HepG2 (cell line): ENCODE measurements around the gene UPF3B. TPM values are rescaled to one million over a fixed set of nuclear protein-coding genes. Genes with fewer than 3 reads are reported as not detected.

Source experiments
- ATAC-seq: fragments of 200-7000 bp; cut with Tn5 transposase; 3 replicates; pipeline ENCODE4 v1.9.1; 2020; ENCODE audit warnings: mild to moderate bottlenecking, moderate library complexity
- BruUV-seq: library from RNA; stranded (reverse); fragments of 400-500 nt; replicated peaks from 2 replicates; lab custom pipeline; 2021; lab: Mats Ljungman, UMichigan
- CTCF ChIA-PET: fragments of 300-600 bp; formaldehyde crosslinking; extraction: SDS; loops from one replicate; lab custom pipeline; 2021; ENCODE audit warnings: low total read pairs, inconsistent platforms, low intra/inter-chr PET ratio; lab: Yijun Ruan, JAX
- POLR2A ChIA-PET: fragments of 350-600 bp; sonication (Branson Sonifier 250); formaldehyde crosslinking; loops from one replicate; lab custom pipeline; 2020; ENCODE audit warnings: antibody characterized with exemption, inconsistent platforms; lab: Yijun Ruan, JAX
- DNase-seq: peaks from one replicate; pipeline ENCODE4 v3.0.0-alpha.2; 2015; ENCODE audit warnings: low spot score
- FAIRE-seq: peaks from 3 replicates; lab custom pipeline; 2011; peaks lifted over from hg19 to GRCh38; lab: Jason Lieb, UNC
- H2AFZ ChIP-seq: one replicate; pipeline ENCODE4 v1.6.1; 2011; ENCODE audit warnings: low read length, inconsistent platforms
- H3K27ac ChIP-seq: fragments of 300-600 bp; 3 replicates; pipeline ENCODE4 v1.8.0; 2011; ENCODE audit warnings: mixed run types, mild to moderate bottlenecking, mixed read lengths, low read length, inconsistent platforms; ENCODE audit not compliant: insufficient read depth; ENCODE audit errors: extremely low read length
- H3K27me3 ChIP-seq, 2 experiments: fragments of 200-600 bp in 1 of 2; 2 replicates in 1 of 2; 3 replicates in 1 of 2; pipeline versions ENCODE4 v1.6.0 to v1.8.0; 2011; ENCODE audit warnings: low read length in 2 of 2, mild to moderate bottlenecking in 2 of 2, moderate library complexity in 2 of 2, inconsistent platforms in 1 of 2; ENCODE audit not compliant: insufficient read depth in 2 of 2, control insufficient read depth in 1 of 2
- H3K36me3 ChIP-seq, 2 experiments: fragments of 200-600 bp in 1 of 2; replicated peaks in 1 of 2; 2 replicates in 1 of 2; 3 replicates in 1 of 2; pipeline versions ENCODE4 v1.5.1 to v1.8.0; 2011; ENCODE audit warnings: low read length in 2 of 2, inconsistent platforms in 1 of 2; ENCODE audit not compliant: insufficient read depth in 2 of 2, control insufficient read depth in 1 of 2
- H3K4me1 ChIP-seq: 2 replicates; pipeline ENCODE4 v1.5.1; 2012; ENCODE audit warnings: low read length, inconsistent platforms; ENCODE audit not compliant: insufficient read depth
- H3K4me2 ChIP-seq: 2 replicates; pipeline ENCODE4 v1.6.0; 2011; ENCODE audit warnings: low read depth, low read length, inconsistent platforms
- H3K4me3 ChIP-seq, 3 experiments: fragments of 200-600 bp in 1 of 3; sonication (generic), shearing (Covaris generic) in 1 of 3; replicated peaks in 1 of 3; 2 replicates each; pipeline ENCODE4 v1.5.1; 2011 to 2016; ENCODE audit warnings: low read length in 3 of 3, inconsistent platforms in 2 of 3, low read depth in 2 of 3, mild to moderate bottlenecking in 2 of 3, control low read depth in 1 of 3, mixed read lengths in 1 of 3; ENCODE audit not compliant: insufficient read depth in 1 of 3
- H3K79me2 ChIP-seq: one replicate; pipeline ENCODE4 v1.6.1; 2011; ENCODE audit warnings: low read length, inconsistent platforms; ENCODE audit not compliant: insufficient read depth
- H3K9ac ChIP-seq: 2 replicates; pipeline ENCODE4 v1.6.0; 2011; ENCODE audit warnings: mild to moderate bottlenecking, low read depth, low read length, inconsistent platforms; ENCODE audit not compliant: insufficient read depth
- H3K9me3 ChIP-seq: 2 replicates; pipeline ENCODE4 v1.5.1; 2012; ENCODE audit warnings: mild to moderate bottlenecking, low read length
- H4K20me1 ChIP-seq: 2 replicates; pipeline ENCODE4 v1.6.0; 2011; ENCODE audit warnings: inconsistent platforms, mild to moderate bottlenecking, low read length, moderate library complexity; ENCODE audit not compliant: insufficient read depth
- ATF7-NPFF ChIP-seq: sonication (generic); formaldehyde crosslinking; IDR thresholded peaks from 2 replicates; pipeline ENCODE4 v1.8.1; 2023; ENCODE audit warnings: mild to moderate bottlenecking, low read depth, missing genetic modification reagents, moderate library complexity
- DMAP1 ChIP-seq: IDR thresholded peaks from 2 replicates; pipeline ENCODE4 v1.6.1; 2016
- HOMEZ ChIP-seq: IDR thresholded peaks from 2 replicates; pipeline ENCODE4 v1.6.1; 2016; ENCODE audit warnings: low read depth
- KDM3A ChIP-seq: IDR thresholded peaks from 2 replicates; pipeline ENCODE4 v1.6.1; 2018; ENCODE audit warnings: low read depth, missing compliant biosample characterization
- KLF13 ChIP-seq: sonication (generic); formaldehyde crosslinking; IDR thresholded peaks from 2 replicates; pipeline ENCODE4 v1.4.0; 2020; ENCODE audit warnings: mild to moderate bottlenecking, missing genetic modification reagents
- MEF2D ChIP-seq: sonication (generic); formaldehyde crosslinking; IDR thresholded peaks from 2 replicates; pipeline ENCODE4 v1.5.1; 2020; ENCODE audit warnings: mild to moderate bottlenecking, missing genetic modification reagents
- MYC ChIP-seq: sonication (generic); formaldehyde crosslinking; IDR thresholded peaks from 2 replicates; pipeline ENCODE4 v1.9.0; 2021; ENCODE audit warnings: missing genetic modification reagents, borderline replicate concordance
- SAFB2 ChIP-seq: sonication (generic); formaldehyde crosslinking; IDR thresholded peaks from 2 replicates; pipeline ENCODE4 v1.5.1; 2020; ENCODE audit warnings: missing genetic modification reagents, low read depth, mild to moderate bottlenecking, borderline replicate concordance
- SMAD1 ChIP-seq: sonication (generic); formaldehyde crosslinking; IDR thresholded peaks from 2 replicates; pipeline ENCODE4 v1.4.0; 2020; ENCODE audit warnings: missing genetic modification reagents, low read depth, mild to moderate bottlenecking, borderline replicate concordance
- SMAD3 ChIP-seq: sonication (generic); formaldehyde crosslinking; IDR thresholded peaks from 2 replicates; pipeline ENCODE4 v1.4.0; 2020; ENCODE audit warnings: missing genetic modification reagents
- SNAPC2 ChIP-seq: sonication (generic); formaldehyde crosslinking; IDR thresholded peaks from 2 replicates; pipeline ENCODE4 v1.8.1; 2022; ENCODE audit warnings: mild to moderate bottlenecking, missing genetic modification reagents
- SOX13 ChIP-seq, 3 experiments: fragments of 450-650 bp in 1 of 3; sonication (generic) in 1 of 3; formaldehyde crosslinking in 1 of 3; IDR thresholded peaks in 2 of 3; conservative IDR thresholded peaks in 1 of 3; 2 replicates each; pipeline versions ENCODE4 v1.5.0 to v1.6.1; 2016 to 2020; ENCODE audit warnings: antibody characterized with exemption in 1 of 3, mild to moderate bottlenecking in 1 of 3, missing compliant biosample characterization in 1 of 3, missing genetic modification reagents in 1 of 3, moderate library complexity in 1 of 3
- YY1 ChIP-seq: IDR thresholded peaks from 2 replicates; pipeline ENCODE4 v1.6.1; 2011; ENCODE audit warnings: low read length, low read depth, moderate library complexity, mild to moderate bottlenecking; ENCODE audit not compliant: insufficient read depth, insufficient replicate concordance
- ZMYM2 ChIP-seq: sonication (generic); formaldehyde crosslinking; IDR thresholded peaks from 2 replicates; pipeline ENCODE4 v1.8.0; 2022; ENCODE audit warnings: mild to moderate bottlenecking, missing genetic modification reagents
- ZNF484 ChIP-seq: sonication (generic); formaldehyde crosslinking; IDR thresholded peaks from 2 replicates; pipeline ENCODE4 v1.5.1; 2020; ENCODE audit warnings: mild to moderate bottlenecking, low read depth, missing genetic modification reagents, borderline replicate concordance
- ZNF580 ChIP-seq: IDR thresholded peaks from 2 replicates; pipeline ENCODE4 v1.6.1; 2016; ENCODE audit warnings: low read depth, borderline replicate concordance
- ZNF614 ChIP-seq: IDR thresholded peaks from 2 replicates; pipeline ENCODE4 v1.6.1; 2018; ENCODE audit warnings: missing biosample characterization, missing genetic modification reagents, inconsistent platforms, borderline replicate concordance
- ZNF709 ChIP-seq: sonication (generic); formaldehyde crosslinking; IDR thresholded peaks from 2 replicates; pipeline ENCODE4 v1.5.0; 2020; ENCODE audit warnings: mild to moderate bottlenecking, missing genetic modification reagents
- WGBS: methylation state at CpG from one replicate; pipeline ENCODE4 v1.1.6; 2017; ENCODE audit warnings: low lambda C conversion rate; 5-methylcytosine and 5-hydroxymethylcytosine counted together
- in situ Hi-C: cut with HindIII; loops from 2 replicates; pipeline ENCODE4 v1.10.0; 2017; ENCODE audit warnings: low pct_unique_long_range_greater_than_20kb; ENCODE audit not compliant: extremely low pct_ligation_motif_present
- intact Hi-C: fragments of 100-400 bp; cut with micrococcal nuclease; formaldehyde crosslinking; loops from one replicate; pipeline ENCODE4 v1.10.0; 2022; ENCODE audit not compliant: unreplicated experiment
- polyA plus RNA-seq, 8 experiments: library from polyadenylated mRNA; depleted of rRNA in 3 of 8; stranded (reverse) in 7 of 8; unstranded in 1 of 8; fragments of >200 nt; fragmentation: Illumina TruSeq in 4 of 8; extraction: Trizol in 4 of 8; gene quantifications; 2 replicates each; pipeline versions ENCODE4 v1.2.1 to v1.2.3, GENCODE V29; 2011 to 2016; ENCODE audit warnings: low read depth in 4 of 8, missing spikeins in 1 of 8, mixed read lengths in 1 of 8; ENCODE audit not compliant: insufficient read depth in 1 of 8
- total RNA-seq, 5 experiments: library from RNA; depleted of rRNA; stranded (reverse); fragments of >200 nt; fragmentation: Illumina TruSeq; extraction: Trizol; gene quantifications; 2 replicates each; pipeline ENCODE4 v1.2.3, GENCODE V29; 2016; ENCODE audit warnings: low read depth in 1 of 5

The UPF3B gene
- total and polyA plus RNA-seq, 2 of the 13 experiments (the other 11 are each of a cell fraction or from before 2014, with no cell fraction given), result 5.2 to 7.2 TPM

GRCh38 chrX:119801253-119802221 is 51.2 kb downstream of the UPF3B start (continued):
- TF ChIP-seq SMAD3 (CRISPR knock-in tag), result no peak
- no peak for TF ChIP-seq KDM3A (CRISPR knock-in tag)
- no peak for TF ChIP-seq SOX13 (IDR thresholded peaks at IDR 0.05)
- no peak for TF ChIP-seq SOX13 (CRISPR knock-in tag; conservative IDR thresholded peaks at IDR 0.05 in 1 of 2, IDR thresholded peaks at IDR 0.05 in 1 of 2)
- TF ChIP-seq ZNF580 (CRISPR knock-in tag), result no peak

- FAIRE-seq, result peak; percentile 4
- CTCF ChIA-PET, result no interaction called here
- H2AFZ ChIP-seq, result no peak within 1 kb of the TSS
- TF ChIP-seq ZMYM2 (CRISPR knock-in tag), result no peak
- no peak for TF ChIP-seq KLF13 (CRISPR knock-in tag)
- TF ChIP-seq ZNF484 (CRISPR knock-in tag), result no peak
- peak; percentile 46 for TF ChIP-seq MEF2D (CRISPR knock-in tag)
- TF ChIP-seq SNAPC2 (CRISPR knock-in tag), result peak; percentile 62; the same call in 1 of the 2 replicates
- TF ChIP-seq ATF7-NPFF, result no peak
- peak; percentile 51; the same call in 1 of the 2 replicates for TF ChIP-seq ZNF709
- TF ChIP-seq HOMEZ (CRISPR knock-in tag), result no peak
- no peak for TF ChIP-seq SAFB2 (CRISPR knock-in tag)
- TF ChIP-seq DMAP1 (CRISPR knock-in tag), result peak; percentile 81
- TF ChIP-seq ZNF614 (CRISPR knock-in tag), result no peak
- TF ChIP-seq YY1, result peak; percentile 71
- TF ChIP-seq SMAD1 (CRISPR knock-in tag), result no peak
- peak; percentile 81; the same call in 1 of the 2 replicates for TF ChIP-seq MYC (CRISPR knock-in tag)
Observed at GRCh38 chrX:119791437-119792231, 61.1 kb downstream of the UPF3B start, which contains the start of gene RPL39. Gene RPL39, minus strand, starts transcription at chrX:119791630. Its CDS starts 54 bp downstream, at chrX:119791576.

More at GRCh38 chrX:119791437-119792231, 61.1 kb downstream of the UPF3B start, which contains the start of gene RPL39:
- ATAC-seq (peak; percentile 95), DNase-seq (peak; percentile 81)
- Histone ChIP-seq H3K9ac (peak within 1 kb of the TSS; percentile 88), H3K4me3 (peak within 1 kb of the TSS; percentile 77 to 83 (median 79)), H3K36me3 (peaks cover 0 to 18% of the 10 kb centered on the region in 2 experiments; a peak in 1 of 5 replicates), H3K4me2 (peak within 1 kb of the TSS; percentile 84), H3K4me1 (peaks cover 38% of the 10 kb centered on the region), H3K79me2 (peaks cover 45% of the 10 kb centered on the region), H4K20me1 (peaks cover 38% of the 10 kb centered on the region), H3K9me3 (no peaks in the 10 kb centered on the region), H3K27me3 (no peaks in the 10 kb centered on the region), H3K27ac (peak within 1 kb of the TSS; percentile 98)
- in situ Hi-C loops (no loop called here), intact Hi-C loops (loop anchor here (2.0 kb wide), 2 partner anchors 35 to 79 kb away; partner anchors contain the start of genes NDUFA1 and RNF113A)
- POLR2A ChIA-PET, result interaction anchor here (0.7 to 3.1 kb wide), 31 partner anchors 9 to 323 kb away, joined by 3 to 78 read pairs (median 5); partner anchors contain the start of genes NDUFA1, NKAP, RNF113A and SEPTIN6
- TSS peak; percentile 88 for BruUV-seq
- WGBS, result 0% methylated on average over 21 of the region's 58 CpGs
